Measurements from ENCODE around the gene ATP6V0E2. TPM values are rescaled to one million over a fixed set of nuclear protein-coding genes. Genes with fewer than 3 reads are reported as not detected.
A peak's percentile ranks its signal among the peaks of the same experiment; 100 is the strongest.

The ATP6V0E2 gene
- total and polyA plus RNA-seq, 8 donors, result 6.8 to 66.3 (median 16.7) TPM

DNA sequence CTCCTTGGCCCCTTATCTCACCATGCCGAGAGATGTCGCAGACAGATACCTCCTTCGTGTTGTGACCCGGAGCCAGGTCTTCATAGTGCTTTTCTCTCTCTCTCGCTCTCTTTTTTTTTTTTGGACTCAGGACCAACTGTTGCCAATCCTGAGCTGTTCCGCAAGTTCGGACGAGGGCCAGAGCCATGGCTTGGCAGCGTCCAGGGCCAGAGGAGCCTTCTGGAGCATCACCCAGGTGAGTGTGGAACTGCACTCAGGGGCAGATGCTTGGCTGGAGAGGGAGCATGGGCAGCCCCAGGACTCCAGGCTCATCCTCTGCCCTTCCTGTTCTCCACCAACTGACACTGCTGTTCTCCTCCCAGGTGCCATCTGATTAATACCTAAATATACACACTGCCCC lies 27.7 kb upstream of the ATP6V0E2 start:
- FAIRE-seq (no peak), ATAC-seq (no peak), DNase-seq (no peak)
- Histone ChIP-seq H3K27ac (no peak overlapping the region), H3K9me3 (no peaks in the 10 kb centered on the region), H3K4me1 (no peaks in the 10 kb centered on the region), H3K27me3 (no peaks in the 10 kb centered on the region), H3K4me3 (no peak overlapping the region), H3K36me3 (peaks cover 0 to 10% (median 0%) of the 10 kb centered on the region in 3 donors)
- WGBS, 2 donors, result 92 to 93% methylated on average over 9 of the region's 9 CpGs
- intact Hi-C loops (cut with DNase I), result no loop called here
- TF ChIP-seq, protein P1, sequence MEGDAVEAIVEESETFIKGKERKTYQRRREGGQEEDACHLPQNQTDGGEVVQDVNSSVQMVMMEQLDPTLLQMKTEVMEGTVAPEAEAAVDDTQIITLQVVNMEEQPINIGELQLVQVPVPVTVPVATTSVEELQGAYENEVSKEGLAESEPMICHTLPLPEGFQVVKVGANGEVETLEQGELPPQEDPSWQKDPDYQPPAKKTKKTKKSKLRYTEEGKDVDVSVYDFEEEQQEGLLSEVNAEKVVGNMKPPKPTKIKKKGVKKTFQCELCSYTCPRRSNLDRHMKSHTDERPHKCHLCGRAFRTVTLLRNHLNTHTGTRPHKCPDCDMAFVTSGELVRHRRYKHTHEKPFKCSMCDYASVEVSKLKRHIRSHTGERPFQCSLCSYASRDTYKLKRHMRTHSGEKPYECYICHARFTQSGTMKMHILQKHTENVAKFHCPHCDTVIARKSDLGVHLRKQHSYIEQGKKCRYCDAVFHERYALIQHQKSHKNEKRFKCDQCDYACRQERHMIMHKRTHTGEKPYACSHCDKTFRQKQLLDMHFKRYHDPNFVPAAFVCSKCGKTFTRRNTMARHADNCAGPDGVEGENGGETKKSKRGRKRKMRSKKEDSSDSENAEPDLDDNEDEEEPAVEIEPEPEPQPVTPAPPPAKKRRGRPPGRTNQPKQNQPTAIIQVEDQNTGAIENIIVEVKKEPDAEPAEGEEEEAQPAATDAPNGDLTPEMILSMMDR (IDR thresholded peaks at IDR 0.05), result no peak

DNA sequence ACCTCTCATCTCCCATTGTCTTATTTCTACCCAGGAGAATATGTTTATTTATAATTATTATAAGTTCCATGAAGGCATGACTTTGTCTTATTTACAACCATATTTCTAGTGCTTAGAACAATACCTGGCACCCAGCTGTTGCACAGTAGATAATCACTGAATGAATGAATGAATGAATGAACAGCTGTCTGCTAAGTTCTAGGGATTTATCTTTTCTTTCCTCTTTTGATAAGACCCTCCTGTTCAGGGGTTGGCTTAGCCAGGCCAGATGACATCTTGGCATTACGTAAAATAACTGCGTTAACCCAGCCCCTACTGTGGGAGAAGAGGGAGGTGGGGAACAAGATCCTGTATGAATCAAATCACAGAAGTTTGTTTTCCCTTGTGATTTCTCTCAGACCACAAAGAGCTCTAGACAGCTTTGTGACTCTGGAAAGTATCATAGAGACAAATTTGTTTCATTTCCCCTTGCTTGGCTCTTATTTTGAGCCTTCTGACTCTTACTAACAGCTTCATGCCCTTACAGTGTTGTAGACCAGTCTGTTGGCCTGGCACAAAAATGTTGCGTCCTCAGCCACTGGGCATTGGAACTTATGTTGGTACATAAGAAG lies 27.2 kb upstream of the ATP6V0E2 start:
- WGBS, 2 donors, result 93 to 94% methylated on average over 3 of the region's 3 CpGs

DNA sequence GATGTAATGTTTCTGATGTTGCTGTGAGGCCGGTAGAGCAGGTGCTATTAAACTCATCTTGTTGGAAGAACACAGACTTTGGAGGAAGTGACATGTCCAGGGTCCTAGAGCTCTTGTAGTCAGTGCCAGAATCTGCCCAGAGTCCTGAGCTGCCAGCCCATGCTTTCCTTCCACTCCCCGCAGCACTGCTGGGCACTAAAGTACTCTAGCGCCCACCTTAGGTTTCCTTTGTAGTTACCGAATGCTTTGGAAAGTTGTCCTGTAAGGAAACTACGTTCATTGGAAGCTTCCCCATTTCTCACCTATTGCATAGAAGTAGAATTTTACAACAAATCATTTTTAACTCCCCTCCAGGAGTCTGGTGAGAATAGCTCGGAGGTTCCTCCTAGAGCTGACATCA lies 24.6 kb upstream of the ATP6V0E2 start:
- Histone ChIP-seq H3K9me3 (no peaks in the 10 kb centered on the region), H3K4me1 (peaks cover 0 to under 1% (median 0%) of the 10 kb centered on the region in 3 donors), H3K4me3 (no peak overlapping the region), H3K27me3 (no peaks in the 10 kb centered on the region), H3K36me3 (peaks cover 0 to 10% (median 0%) of the 10 kb centered on the region in 3 donors), H3K27ac (no peak overlapping the region)
- no peak for ATAC-seq
- intact Hi-C loops (cut with DNase I), result no loop called here
- TF ChIP-seq, protein P1 (IDR thresholded peaks at IDR 0.05), result no peak
- DNase-seq, result no peak
- FAIRE-seq, result no peak
- 88 to 91% methylated on average over 6 of the region's 6 CpGs for WGBS, 2 donors

More for the DNA sequence above, 27.2 kb upstream of the ATP6V0E2 start:
- no peak for FAIRE-seq
- intact Hi-C loops (cut with DNase I), result no loop called here
- no peak overlapping the region for H3K27ac ChIP-seq
- peaks cover 0 to 10% (median 0%) of the 10 kb centered on the region in 3 donors for H3K36me3 ChIP-seq
- H3K9me3 ChIP-seq, result no peaks in the 10 kb centered on the region
- TF ChIP-seq, protein P1 (IDR thresholded peaks at IDR 0.05), result no peak
- no peak for ATAC-seq
- H3K27me3 ChIP-seq, result no peaks in the 10 kb centered on the region
- H3K4me1 ChIP-seq, result no peaks in the 10 kb centered on the region
- H3K4me3 ChIP-seq, result no peak overlapping the region
- DNase-seq, result no peak

DNA sequence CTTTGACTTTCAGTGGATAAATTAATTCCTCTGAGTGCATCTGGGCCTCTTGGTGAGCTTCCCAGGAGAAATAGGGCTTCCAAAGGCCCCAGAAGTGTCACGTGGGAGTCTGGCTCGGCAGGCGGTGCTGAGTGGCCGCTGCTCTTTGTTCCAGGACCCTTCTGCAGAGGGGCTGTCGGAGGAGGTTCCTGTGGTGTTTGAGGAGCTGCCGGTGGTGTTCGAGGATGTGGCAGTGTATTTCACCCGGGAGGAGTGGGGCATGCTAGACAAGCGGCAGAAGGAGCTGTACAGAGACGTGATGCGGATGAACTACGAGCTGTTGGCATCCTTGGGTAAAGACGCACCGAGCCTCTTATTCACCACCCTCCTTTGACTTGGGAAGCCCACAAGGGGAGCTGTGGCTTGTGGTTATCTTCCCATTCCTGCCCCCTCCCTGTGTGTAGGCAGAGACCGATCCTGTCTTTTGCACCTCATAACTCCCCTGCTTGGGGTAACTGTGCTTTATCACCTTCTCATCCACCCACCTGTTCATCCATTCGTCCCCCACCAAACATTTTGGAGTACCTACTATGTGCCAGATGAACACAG lies 23.7 kb upstream of the ATP6V0E2 start:
- intact Hi-C loops (cut with DNase I), result no loop called here
- TF ChIP-seq, protein P1 (IDR thresholded peaks at IDR 0.05), result no peak
- Histone ChIP-seq H3K4me1 (peaks cover 4 to 10% (median 9%) of the 10 kb centered on the region in 3 donors), H3K4me3 (no peak overlapping the region), H3K27ac (no peak overlapping the region), H3K27me3 (no peaks in the 10 kb centered on the region), H3K36me3 (peaks cover 0 to 10% (median 0%) of the 10 kb centered on the region in 3 donors), H3K9me3 (no peaks in the 10 kb centered on the region)
- FAIRE-seq, result no peak
- 85 to 87% methylated on average over 16 of the region's 16 CpGs for WGBS, 2 donors
- DNase-seq, result no peak
- ATAC-seq, result no peak

DNA sequence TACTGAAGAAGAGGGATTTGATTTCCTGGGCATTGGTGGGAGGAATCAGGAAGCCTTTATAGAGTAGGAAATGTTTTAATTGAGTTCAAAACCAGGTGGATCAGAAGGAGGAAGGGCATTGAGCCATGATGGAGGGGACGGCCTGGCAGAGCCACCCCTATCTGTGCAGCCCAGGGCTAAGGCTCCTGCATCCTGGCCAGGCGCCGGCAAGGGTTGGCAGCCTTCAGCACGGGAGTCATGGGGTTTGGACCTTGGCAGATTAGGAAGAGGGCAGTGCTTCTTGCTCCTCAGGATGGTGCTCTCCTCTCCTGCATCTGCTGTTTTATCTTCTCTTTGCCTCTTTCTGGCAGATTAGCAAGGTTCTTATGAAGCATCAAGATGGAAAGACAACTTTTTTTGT lies 23.1 kb upstream of the ATP6V0E2 start:
- no peaks in the 10 kb centered on the region for H3K27me3 ChIP-seq
- intact Hi-C loops (cut with DNase I), result no loop called here
- TF ChIP-seq, protein P1 (IDR thresholded peaks at IDR 0.05), result no peak
- H3K9me3 ChIP-seq, result no peaks in the 10 kb centered on the region
- FAIRE-seq (no peak), ATAC-seq (no peak), DNase-seq (peak in 1 of 6 donors; percentile 35)
- 74 to 77% methylated on average over 4 of the region's 4 CpGs for WGBS, 2 donors
- H3K36me3 ChIP-seq, result peaks cover 0 to 10% (median 0%) of the 10 kb centered on the region in 3 donors
- H3K27ac ChIP-seq, result no peak overlapping the region
- H3K4me3 ChIP-seq, result no peak overlapping the region
- peaks cover 4 to 13% (median 10%) of the 10 kb centered on the region in 3 donors for H3K4me1 ChIP-seq
